Neural cell (in vitro differentiated cells): ENCODE data around the gene PCED1A. TPM values are rescaled to one million over a fixed set of nuclear protein-coding genes. Genes with fewer than 3 reads are reported as not detected.

Source experiments
- H2AFZ ChIP-seq: fragments of 200-600, 300-800 bp; sonication (generic), shearing (Covaris generic); 2 replicates; pipeline ENCODE4 v1.6.0; 2014; ENCODE audit warnings: low read depth, mild to moderate bottlenecking, antibody characterized with exemption, low read length, moderate library complexity
- H3F3A ChIP-seq: fragments of 200-600 bp; shearing (Covaris generic); 2 replicates; pipeline ENCODE4 v1.6.1; 2016; ENCODE audit warnings: mild to moderate bottlenecking, moderate library complexity, mixed read lengths, antibody characterized with exemption, low read length; ENCODE audit not compliant: insufficient read depth, poor library complexity, severe bottlenecking
- H3K27ac ChIP-seq: fragments of 200-600, 300-800 bp; sonication (generic), shearing (Covaris generic); 2 replicates; pipeline ENCODE4 v1.5.1; 2014; ENCODE audit warnings: mild to moderate bottlenecking, low read length, moderate library complexity
- H3K27me3 ChIP-seq: fragments of 300-800, 200-600 bp; sonication (generic), shearing (Covaris generic); 2 replicates; pipeline ENCODE4 v1.6.0; 2014; ENCODE audit warnings: mild to moderate bottlenecking, low read depth, low read length, moderate library complexity; ENCODE audit not compliant: insufficient read depth
- H3K36me3 ChIP-seq: fragments of 300-800, 200-600 bp; sonication (generic), shearing (Covaris generic); 2 replicates; pipeline ENCODE4 v1.5.1; 2014; ENCODE audit warnings: mild to moderate bottlenecking, antibody characterized with exemption, low read length, moderate library complexity; ENCODE audit not compliant: insufficient read depth
- H3K4me2 ChIP-seq: fragments of 300-800, 200-600 bp; sonication (generic), shearing (Covaris generic); 2 replicates; pipeline ENCODE4 v1.6.0; 2014; ENCODE audit warnings: mild to moderate bottlenecking, low read length
- H3K4me3 ChIP-seq: fragments of 300-800, 200-600 bp; sonication (generic), shearing (Covaris generic); 2 replicates; pipeline ENCODE4 v1.5.1; 2014; ENCODE audit warnings: mild to moderate bottlenecking, low read length, moderate library complexity
- H3K79me2 ChIP-seq: fragments of 200-600 bp; shearing (Covaris generic); replicated peaks from 2 replicates; pipeline ENCODE4 v1.6.0; 2014; ENCODE audit warnings: mild to moderate bottlenecking, low read length, moderate library complexity; ENCODE audit not compliant: insufficient read depth
- H3K9ac ChIP-seq: fragments of 300-800, 200-600 bp; sonication (generic), shearing (Covaris generic); 2 replicates; pipeline ENCODE4 v1.6.1; 2016; ENCODE audit warnings: mild to moderate bottlenecking, low read length, mixed read lengths
- H3K9me2 ChIP-seq: fragments of 200-600 bp; shearing (Covaris generic); 2 replicates; pipeline ENCODE4 v1.6.1; 2016; ENCODE audit warnings: mild to moderate bottlenecking, low read length, mixed read lengths; ENCODE audit not compliant: insufficient read depth
- H3K9me3 ChIP-seq: fragments of 200-600, 300-800 bp; sonication (generic), shearing (Covaris generic); 2 replicates; pipeline ENCODE4 v1.6.1; 2016; ENCODE audit warnings: mild to moderate bottlenecking, mixed run types, low read length, moderate library complexity, mixed read lengths
- H4K20me1 ChIP-seq: fragments of 200-600 bp; shearing (Covaris generic); 2 replicates; pipeline ENCODE4 v1.6.1; 2016; ENCODE audit warnings: mild to moderate bottlenecking, mixed run types; ENCODE audit not compliant: insufficient read depth
- CTCF ChIP-seq: fragments of 450-650 bp; IDR thresholded peaks from 2 replicates; pipeline ENCODE4 v1.5.1; 2014; ENCODE audit warnings: antibody characterized with exemption, mild to moderate bottlenecking, moderate library complexity; ENCODE audit not compliant: poor library complexity, severe bottlenecking
- EP300 ChIP-seq: fragments of 450-650 bp; conservative IDR thresholded peaks from 2 replicates; pipeline ENCODE4 v1.6.1; 2014; ENCODE audit warnings: antibody characterized with exemption, mild to moderate bottlenecking, moderate library complexity; ENCODE audit not compliant: poor library complexity, severe bottlenecking
- MXI1 ChIP-seq: fragments of 450-650 bp; conservative IDR thresholded peaks from 2 replicates; pipeline ENCODE4 v1.6.1; 2014; ENCODE audit warnings: antibody characterized with exemption, mild to moderate bottlenecking; ENCODE audit not compliant: poor library complexity, severe bottlenecking
- RAD21 ChIP-seq: fragments of 450-650 bp; conservative IDR thresholded peaks from 2 replicates; pipeline ENCODE4 v1.6.1; 2014; ENCODE audit warnings: antibody characterized with exemption, mild to moderate bottlenecking, moderate library complexity
- SMC3 ChIP-seq: fragments of 450-650 bp; conservative IDR thresholded peaks from 2 replicates; pipeline ENCODE4 v1.6.1; 2014; ENCODE audit warnings: antibody characterized with exemption, mild to moderate bottlenecking, moderate library complexity; ENCODE audit not compliant: poor library complexity
- TAF1 ChIP-seq: IDR thresholded peaks from 2 replicates; pipeline ENCODE4 v1.6.1; 2012; ENCODE audit warnings: low read depth
- polyA plus RNA-seq: library from polyadenylated mRNA; depleted of rRNA; stranded (reverse); fragments of >200 nt; gene quantifications from 2 replicates; pipeline ENCODE4 v1.2.3, GENCODE V29; 2014
- TF ChIP-seq, protein P1 (sequence below): IDR thresholded peaks from 2 replicates; pipeline ENCODE4 v1.6.1; 2012; ENCODE audit warnings: borderline replicate concordance

PCED1A gene
- polyA plus RNA-seq, 1 donor from 2014 or later, result 132 TPM

GRCh38 chr20:2797136-2797983 is 43.1 kb downstream of the PCED1A start:
- no peak overlapping the region for H3K27ac ChIP-seq
- no peaks in the 10 kb centered on the region for H3K79me2 ChIP-seq
- H3K9me3 ChIP-seq, result no peaks in the 10 kb centered on the region
- TF ChIP-seq, protein P1, sequence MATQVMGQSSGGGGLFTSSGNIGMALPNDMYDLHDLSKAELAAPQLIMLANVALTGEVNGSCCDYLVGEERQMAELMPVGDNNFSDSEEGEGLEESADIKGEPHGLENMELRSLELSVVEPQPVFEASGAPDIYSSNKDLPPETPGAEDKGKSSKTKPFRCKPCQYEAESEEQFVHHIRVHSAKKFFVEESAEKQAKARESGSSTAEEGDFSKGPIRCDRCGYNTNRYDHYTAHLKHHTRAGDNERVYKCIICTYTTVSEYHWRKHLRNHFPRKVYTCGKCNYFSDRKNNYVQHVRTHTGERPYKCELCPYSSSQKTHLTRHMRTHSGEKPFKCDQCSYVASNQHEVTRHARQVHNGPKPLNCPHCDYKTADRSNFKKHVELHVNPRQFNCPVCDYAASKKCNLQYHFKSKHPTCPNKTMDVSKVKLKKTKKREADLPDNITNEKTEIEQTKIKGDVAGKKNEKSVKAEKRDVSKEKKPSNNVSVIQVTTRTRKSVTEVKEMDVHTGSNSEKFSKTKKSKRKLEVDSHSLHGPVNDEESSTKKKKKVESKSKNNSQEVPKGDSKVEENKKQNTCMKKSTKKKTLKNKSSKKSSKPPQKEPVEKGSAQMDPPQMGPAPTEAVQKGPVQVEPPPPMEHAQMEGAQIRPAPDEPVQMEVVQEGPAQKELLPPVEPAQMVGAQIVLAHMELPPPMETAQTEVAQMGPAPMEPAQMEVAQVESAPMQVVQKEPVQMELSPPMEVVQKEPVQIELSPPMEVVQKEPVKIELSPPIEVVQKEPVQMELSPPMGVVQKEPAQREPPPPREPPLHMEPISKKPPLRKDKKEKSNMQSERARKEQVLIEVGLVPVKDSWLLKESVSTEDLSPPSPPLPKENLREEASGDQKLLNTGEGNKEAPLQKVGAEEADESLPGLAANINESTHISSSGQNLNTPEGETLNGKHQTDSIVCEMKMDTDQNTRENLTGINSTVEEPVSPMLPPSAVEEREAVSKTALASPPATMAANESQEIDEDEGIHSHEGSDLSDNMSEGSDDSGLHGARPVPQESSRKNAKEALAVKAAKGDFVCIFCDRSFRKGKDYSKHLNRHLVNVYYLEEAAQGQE, result no peak
- TF ChIP-seq EP300, result no peak
- TF ChIP-seq SMC3, result no peak
- TF ChIP-seq TAF1, result no peak
- TF ChIP-seq RAD21, result no peak
- H3F3A ChIP-seq, result no peaks in the 10 kb centered on the region
- H3K27me3 ChIP-seq, result peaks cover 28% of the 10 kb centered on the region
- H4K20me1 ChIP-seq, result no peaks in the 10 kb centered on the region
- H3K4me2 ChIP-seq, result no peak overlapping the region
- no peak overlapping the region for H3K4me3 ChIP-seq
- no peak overlapping the region for H2AFZ ChIP-seq
- H3K36me3 ChIP-seq, result no peaks in the 10 kb centered on the region
- no peaks in the 10 kb centered on the region for H3K9me2 ChIP-seq
- no peak overlapping the region for H3K9ac ChIP-seq

GRCh38 chr20:2796011-2796660 is 44.3 kb downstream of the PCED1A start:
- Histone ChIP-seq H3K4me3 (no peak overlapping the region), H3K4me2 (no peak overlapping the region), H3K27me3 (peaks cover 18% of the 10 kb centered on the region), H3K9me3 (no peaks in the 10 kb centered on the region), H3K79me2 (no peaks in the 10 kb centered on the region), H3K9ac (no peak overlapping the region), H2AFZ (no peak overlapping the region), H4K20me1 (no peaks in the 10 kb centered on the region), H3K27ac (no peak overlapping the region), H3K36me3 (no peaks in the 10 kb centered on the region), H3K9me2 (no peaks in the 10 kb centered on the region), H3F3A (no peaks in the 10 kb centered on the region)
- TF ChIP-seq MXI1 (no peak), CTCF (no peak)
